Middle frontal gyrus (tissue), 1 donor: ENCODE measurements around the gene GCC1.
"Not testable (repeated sequence)": the region's sequence is repeated elsewhere in the genome, so short reads cannot be mapped to it uniquely, and the experiment has no call there.

Experiments used
- DNase-seq: peaks from one replicate; pipeline ENCODE4 v3.0.0-alpha.2; 2015; ENCODE audit warnings: low spot score; ENCODE audit errors: extremely low spot score

Gene GCC1

GRCh38 chr7:127588697-127589482, 3.5 kb upstream of the GCC1 start:
- no peak for DNase-seq

GRCh38 chr7:127588019-127588696, 2.8 kb upstream of the GCC1 start, which contains the start of gene ARF5:
TSS of gene ARF5 (plus strand) at chr7:127588411. CDS start at chr7:127588499, 88 bp downstream.
- DNase-seq = peak; percentile 76

- DNase-seq = no peak
Observed at GRCh38 chr7:127587663-127588018, 2.2 kb upstream of the GCC1 start.

- no peak for DNase-seq
Observed at GRCh38 chr7:127586346-127586745, 950 bp upstream of the GCC1 start.

GRCh38 chr7:127584648-127585043, 750 bp downstream of the GCC1 start:
- DNase-seq = no peak

GRCh38 chr7:127582361-127582760, 3.0 kb downstream of the GCC1 start:
- DNase-seq = no peak

GRCh38 chr7:127581716-127582115, 3.7 kb downstream of the GCC1 start:
- no peak for DNase-seq

- no peak for DNase-seq
Observed at GRCh38 chr7:127580612-127581011, 4.8 kb downstream of the GCC1 start.

GRCh38 chr7:127578711-127579275, 6.6 kb downstream of the GCC1 start:
- DNase-seq = no peak

GRCh38 chr7:127578036-127578684, 7.2 kb downstream of the GCC1 start:
- DNase-seq = no peak

- DNase-seq = no peak
Observed at GRCh38 chr7:127571741-127572505, 13.5 kb downstream of the GCC1 start.

- DNase-seq = not testable (repeated sequence)
Observed at GRCh38 chr7:127568034-127568433, 17.4 kb downstream of the GCC1 start.

- no peak for DNase-seq
Observed at GRCh38 chr7:127566242-127566641, 19.2 kb downstream of the GCC1 start.

GRCh38 chr7:127557803-127558202, 27.6 kb downstream of the GCC1 start:
- no peak for DNase-seq

- no peak for DNase-seq
Observed at GRCh38 chr7:127556404-127556803, 29.0 kb downstream of the GCC1 start.

- DNase-seq = no peak
Observed at GRCh38 chr7:127551941-127552340, 33.5 kb downstream of the GCC1 start.

- no peak for DNase-seq
Observed at GRCh38 chr7:127550247-127550646, 35.1 kb downstream of the GCC1 start.

- DNase-seq = no peak
Observed at GRCh38 chr7:127546313-127546712, 39.1 kb downstream of the GCC1 start.

- DNase-seq = no peak
Observed at GRCh38 chr7:127541548-127541947, 43.8 kb downstream of the GCC1 start.

- not testable (repeated sequence) for DNase-seq
Observed at GRCh38 chr7:127540461-127540860, 44.9 kb downstream of the GCC1 start.

GRCh38 chr7:127539116-127539515, 46.3 kb downstream of the GCC1 start:
- no peak for DNase-seq
